Measurements from ENCODE around the gene ANKRD35. TPM values are rescaled to one million over a fixed set of nuclear protein-coding genes. Genes with fewer than 3 reads are reported as not detected.

ANKRD35 gene
- total RNA-seq, 1 donor from 2014 or later, result 0.31 TPM

DNA sequence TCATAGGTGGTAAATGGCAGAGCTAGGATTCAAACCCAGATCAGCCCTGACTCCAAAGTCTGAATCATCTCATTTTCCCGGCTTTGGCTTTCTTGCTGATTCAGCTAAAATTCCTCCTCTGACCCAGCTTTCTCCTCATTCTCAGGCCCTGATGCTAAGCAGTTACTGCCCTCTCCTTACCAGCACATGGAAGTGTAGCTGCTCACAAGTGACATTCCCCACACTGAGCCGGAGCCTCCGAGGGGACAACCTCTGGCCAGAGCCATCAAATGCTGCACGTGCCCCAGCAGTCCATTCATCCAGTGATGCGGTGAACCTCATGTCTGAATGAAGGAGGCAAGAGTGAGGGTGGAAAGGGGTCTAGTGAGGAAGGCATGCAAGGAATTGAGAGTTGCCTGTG is 13.1 kb upstream of the ANKRD35 start:
- H3K9me3 Mint-ChIP-seq (ENCODE audit: low read depth), result no peaks in the 10 kb centered on the region
- peaks cover 1% of the 10 kb centered on the region for H3K4me1 Mint-ChIP-seq (ENCODE audit: low read depth)
- H3K27me3 Mint-ChIP-seq, result peaks cover 3% of the 10 kb centered on the region
- H3K4me3 Mint-ChIP-seq (ENCODE audit: low read depth), result no peak overlapping the region
- H3K36me3 Mint-ChIP-seq (ENCODE audit: insufficient read depth), result no peaks in the 10 kb centered on the region
- no peak overlapping the region for H3K27ac Mint-ChIP-seq
- DNase-seq (ENCODE audit: low spot score, unreplicated experiment), result no peak
- TF ChIP-seq, protein P1, sequence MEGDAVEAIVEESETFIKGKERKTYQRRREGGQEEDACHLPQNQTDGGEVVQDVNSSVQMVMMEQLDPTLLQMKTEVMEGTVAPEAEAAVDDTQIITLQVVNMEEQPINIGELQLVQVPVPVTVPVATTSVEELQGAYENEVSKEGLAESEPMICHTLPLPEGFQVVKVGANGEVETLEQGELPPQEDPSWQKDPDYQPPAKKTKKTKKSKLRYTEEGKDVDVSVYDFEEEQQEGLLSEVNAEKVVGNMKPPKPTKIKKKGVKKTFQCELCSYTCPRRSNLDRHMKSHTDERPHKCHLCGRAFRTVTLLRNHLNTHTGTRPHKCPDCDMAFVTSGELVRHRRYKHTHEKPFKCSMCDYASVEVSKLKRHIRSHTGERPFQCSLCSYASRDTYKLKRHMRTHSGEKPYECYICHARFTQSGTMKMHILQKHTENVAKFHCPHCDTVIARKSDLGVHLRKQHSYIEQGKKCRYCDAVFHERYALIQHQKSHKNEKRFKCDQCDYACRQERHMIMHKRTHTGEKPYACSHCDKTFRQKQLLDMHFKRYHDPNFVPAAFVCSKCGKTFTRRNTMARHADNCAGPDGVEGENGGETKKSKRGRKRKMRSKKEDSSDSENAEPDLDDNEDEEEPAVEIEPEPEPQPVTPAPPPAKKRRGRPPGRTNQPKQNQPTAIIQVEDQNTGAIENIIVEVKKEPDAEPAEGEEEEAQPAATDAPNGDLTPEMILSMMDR (IDR thresholded peaks at IDR 0.05; ENCODE audit: unreplicated experiment), result no peak

DNA sequence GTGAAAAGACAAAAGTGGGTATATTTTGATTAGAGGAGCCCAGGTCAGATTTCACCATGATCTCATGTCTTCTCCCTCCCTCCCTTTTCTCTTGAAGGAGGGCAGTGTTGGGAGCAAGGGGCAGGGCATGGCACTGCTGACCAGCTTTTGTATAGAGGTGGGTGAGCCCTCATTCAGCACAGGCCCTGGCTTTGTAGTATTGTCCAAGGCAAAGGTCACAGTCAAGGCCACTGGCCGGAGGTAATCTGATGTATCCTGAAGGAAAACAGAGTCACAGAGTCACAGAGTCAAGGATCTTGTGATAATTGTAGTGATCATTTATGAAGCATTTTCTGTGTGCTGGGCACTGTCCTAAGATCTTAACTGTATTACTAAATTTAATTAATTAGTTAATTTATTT is 12.3 kb upstream of the ANKRD35 start:
- no peak overlapping the region for H3K4me3 Mint-ChIP-seq (ENCODE audit: low read depth)
- DNase-seq (ENCODE audit: low spot score, unreplicated experiment), result no peak
- TF ChIP-seq, protein P1 (IDR thresholded peaks at IDR 0.05; ENCODE audit: unreplicated experiment), result no peak
- H3K36me3 Mint-ChIP-seq (ENCODE audit: insufficient read depth), result no peaks in the 10 kb centered on the region
- peaks cover 3% of the 10 kb centered on the region for H3K27me3 Mint-ChIP-seq
- no peak overlapping the region for H3K27ac Mint-ChIP-seq
- H3K4me1 Mint-ChIP-seq (ENCODE audit: low read depth), result peaks cover 4% of the 10 kb centered on the region
- H3K9me3 Mint-ChIP-seq (ENCODE audit: low read depth), result no peaks in the 10 kb centered on the region

DNA sequence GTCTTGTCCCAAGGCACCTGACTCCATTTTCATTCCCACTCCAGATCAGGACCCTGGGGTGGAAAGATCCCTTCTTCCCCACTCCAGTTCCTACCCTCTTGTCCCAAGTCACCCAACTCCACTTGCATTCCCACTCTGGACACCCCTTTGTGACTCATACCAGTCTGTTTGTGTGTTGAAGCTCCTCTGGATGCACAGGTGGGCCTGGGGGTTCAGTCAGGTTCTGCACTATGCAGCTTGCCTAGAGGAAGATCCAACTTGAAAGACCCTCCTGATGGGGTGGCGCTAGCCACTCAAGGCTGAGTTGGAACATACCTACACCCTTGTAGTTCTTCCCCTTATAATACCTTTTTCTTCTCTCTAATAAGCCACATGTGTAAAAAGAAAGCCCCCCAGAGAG is 9.8 kb upstream of the ANKRD35 start:
- TF ChIP-seq, protein P1 (IDR thresholded peaks at IDR 0.05; ENCODE audit: unreplicated experiment), result no peak
- no peaks in the 10 kb centered on the region for H3K36me3 Mint-ChIP-seq (ENCODE audit: insufficient read depth)
- no peak overlapping the region for H3K27ac Mint-ChIP-seq
- H3K27me3 Mint-ChIP-seq, result no peaks in the 10 kb centered on the region
- DNase-seq (ENCODE audit: low spot score, unreplicated experiment), result no peak
- H3K4me1 Mint-ChIP-seq (ENCODE audit: low read depth), result peaks cover 17% of the 10 kb centered on the region
- H3K4me3 Mint-ChIP-seq (ENCODE audit: low read depth), result no peak overlapping the region
- no peaks in the 10 kb centered on the region for H3K9me3 Mint-ChIP-seq (ENCODE audit: low read depth)

DNA sequence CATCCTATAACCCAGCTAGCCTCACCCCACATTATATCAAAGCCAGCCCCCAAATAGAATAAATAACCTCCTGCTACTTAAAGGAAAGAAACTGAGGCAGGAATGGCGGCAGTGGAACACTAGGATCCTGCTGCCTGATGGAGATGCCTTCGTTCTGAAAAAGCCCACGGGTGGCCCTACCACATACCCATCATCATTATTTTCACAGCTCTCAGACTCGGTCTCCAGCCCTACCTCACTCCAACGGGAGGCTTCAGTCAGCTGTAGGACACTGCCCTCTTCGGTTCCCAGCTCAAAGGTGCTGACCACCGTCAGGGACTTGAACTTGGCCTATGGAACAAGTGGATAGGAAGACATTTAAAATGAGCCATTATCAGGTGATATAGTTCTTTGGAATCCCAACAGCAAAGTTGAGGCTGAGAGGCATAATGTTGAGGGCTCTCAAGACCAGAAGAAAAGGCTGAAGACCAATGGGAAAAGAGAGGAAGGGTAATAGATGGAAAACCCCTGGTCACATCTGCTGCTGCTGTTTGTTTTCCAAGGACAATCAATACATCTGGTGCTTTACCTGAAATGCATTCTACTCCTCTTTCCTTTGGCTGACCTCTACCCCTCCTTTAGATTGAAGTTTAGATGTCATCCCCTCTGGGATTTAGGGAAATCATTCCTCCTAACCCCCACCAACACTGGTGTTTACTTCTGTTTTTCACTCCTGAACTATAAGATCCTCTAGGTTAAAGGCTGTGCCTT is 7.8 kb upstream of the ANKRD35 start:
- TF ChIP-seq, protein P1 (IDR thresholded peaks at IDR 0.05; ENCODE audit: unreplicated experiment), result no peak
- Mint-ChIP-seq H3K36me3 (ENCODE audit: insufficient read depth) (no peaks in the 10 kb centered on the region), H3K27me3 (no peaks in the 10 kb centered on the region), H3K4me3 (ENCODE audit: low read depth) (no peak overlapping the region), H3K9me3 (ENCODE audit: low read depth) (no peaks in the 10 kb centered on the region), H3K4me1 (ENCODE audit: low read depth) (peaks cover 20% of the 10 kb centered on the region), H3K27ac (no peak overlapping the region)
- DNase-seq (ENCODE audit: low spot score, unreplicated experiment), result no peak

DNA sequence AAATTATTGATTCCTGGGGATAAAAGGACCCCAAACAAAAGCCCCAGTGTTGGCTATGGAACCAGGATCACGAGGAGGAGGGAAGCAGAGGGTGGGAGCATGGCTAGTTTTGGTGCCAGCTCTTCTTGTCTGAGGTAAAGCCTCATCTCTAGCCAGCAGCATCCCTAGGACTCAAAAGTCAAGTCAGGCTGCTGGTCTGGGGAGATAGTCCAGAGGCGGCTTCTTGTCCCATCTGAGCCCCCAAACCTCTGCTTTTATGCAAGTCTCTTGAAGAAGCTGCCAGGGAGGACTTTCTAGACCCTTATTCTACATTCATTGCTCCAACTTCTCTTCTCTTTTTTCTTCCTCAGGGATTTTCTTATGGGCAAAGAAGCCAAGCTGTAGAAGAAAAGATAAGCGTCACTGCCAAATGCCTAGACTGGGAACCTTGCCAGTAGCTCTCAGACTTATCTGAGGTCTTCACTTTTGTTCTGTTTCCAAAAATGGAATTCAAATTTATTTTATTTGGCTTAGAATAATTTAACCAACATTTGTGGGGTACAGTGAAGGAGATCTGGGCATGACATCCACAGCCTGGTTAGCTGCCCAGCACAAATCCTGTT is 6.9 kb upstream of the ANKRD35 start:
- Mint-ChIP-seq H3K4me3 (ENCODE audit: low read depth) (peak overlapping the region; percentile 51), H3K9me3 (ENCODE audit: low read depth) (no peaks in the 10 kb centered on the region), H3K4me1 (ENCODE audit: low read depth) (peaks cover 24% of the 10 kb centered on the region), H3K27ac (peak overlapping the region; percentile 94), H3K27me3 (no peaks in the 10 kb centered on the region), H3K36me3 (ENCODE audit: insufficient read depth) (no peaks in the 10 kb centered on the region)
- TF ChIP-seq, protein P1 (IDR thresholded peaks at IDR 0.05; ENCODE audit: unreplicated experiment), result no peak
- DNase-seq (ENCODE audit: low spot score, unreplicated experiment), result no peak
